RWPE2 (cell line): Measurements from ENCODE around the gene RCN1.

ENCODE experiments used
- ATAC-seq: fragments of 200-7000 bp; cut with Tn5 transposase; 3 replicates; pipeline ENCODE4 v1.9.1; 2021; ENCODE audit warnings: low read depth
- DNase-seq: peaks from one replicate; pipeline ENCODE4 v3.0.0-alpha.2; 2020; ENCODE audit warnings: low spot score
- H3K27ac ChIP-seq: fragments of 450-650 bp; 2 replicates; pipeline ENCODE4 v1.5.1; 2017; ENCODE audit warnings: mild to moderate bottlenecking; ENCODE audit not compliant: poor library complexity, severe bottlenecking
- H3K27me3 ChIP-seq: fragments of 250-450 bp; sonication (Bioruptor Pico); 2 replicates; pipeline ENCODE4 v1.5.1; 2021; ENCODE audit warnings: mild to moderate bottlenecking, moderate library complexity; ENCODE audit not compliant: insufficient read depth, poor library complexity, severe bottlenecking
- H3K36me3 ChIP-seq: fragments of 250-450 bp; sonication (Bioruptor Pico); 2 replicates; pipeline ENCODE4 v1.5.1; 2020; ENCODE audit warnings: low read depth, mild to moderate bottlenecking, moderate library complexity
- H3K4me1 ChIP-seq: fragments of 250-450 bp; sonication (Bioruptor Pico); 2 replicates; pipeline ENCODE4 v1.5.1; 2021; ENCODE audit warnings: mild to moderate bottlenecking, moderate library complexity; ENCODE audit not compliant: insufficient read depth, poor library complexity, severe bottlenecking
- H3K4me3 ChIP-seq: fragments of 250-450 bp; sonication (Bioruptor Pico); 2 replicates; pipeline ENCODE4 v1.5.1; 2021; ENCODE audit warnings: mild to moderate bottlenecking, moderate library complexity; ENCODE audit not compliant: severe bottlenecking
- H3K9me3 ChIP-seq: fragments of 250-450 bp; sonication (Bioruptor Pico); 2 replicates; pipeline ENCODE4 v1.5.1; 2021; ENCODE audit warnings: mild to moderate bottlenecking, moderate library complexity; ENCODE audit not compliant: severe bottlenecking
- CTCF ChIP-seq: fragments of 450-650 bp; IDR thresholded peaks from one replicate; pipeline ENCODE4 v1.5.1; 2017; ENCODE audit warnings: mild to moderate bottlenecking, moderate library complexity; ENCODE audit not compliant: poor library complexity, severe bottlenecking

RCN1 gene

GRCh38 chr11:32069361-32070058 lies 21.4 kb upstream of the RCN1 start:
- no peak for DNase-seq
- Histone ChIP-seq H3K4me1 (no peaks in the 10 kb centered on the region), H3K27ac (no peak overlapping the region), H3K9me3 (no peaks in the 10 kb centered on the region), H3K4me3 (no peak overlapping the region), H3K27me3 (peaks cover 20% of the 10 kb centered on the region), H3K36me3 (no peaks in the 10 kb centered on the region)
- no peak for ATAC-seq
- TF ChIP-seq CTCF, result no peak

GRCh38 chr11:32070692-32071091 lies 20.2 kb upstream of the RCN1 start:
- DNase-seq, result no peak
- ATAC-seq, result no peak
- no peaks in the 10 kb centered on the region for H3K4me1 ChIP-seq
- no peak for TF ChIP-seq CTCF
- H3K27ac ChIP-seq, result no peak overlapping the region
- H3K4me3 ChIP-seq, result no peak overlapping the region
- H3K36me3 ChIP-seq, result no peaks in the 10 kb centered on the region
- peaks cover 20% of the 10 kb centered on the region for H3K27me3 ChIP-seq
- H3K9me3 ChIP-seq, result no peaks in the 10 kb centered on the region

- no peak overlapping the region for H3K27ac ChIP-seq
- H3K36me3 ChIP-seq, result no peaks in the 10 kb centered on the region
- ATAC-seq (peak; percentile 67; the same call in 2 of the 3 replicates), DNase-seq (no peak)
- no peak overlapping the region for H3K4me3 ChIP-seq
- no peaks in the 10 kb centered on the region for H3K4me1 ChIP-seq
- H3K9me3 ChIP-seq, result no peaks in the 10 kb centered on the region
- peaks cover 19% of the 10 kb centered on the region for H3K27me3 ChIP-seq
- TF ChIP-seq CTCF, result peak; percentile 30
Measured at GRCh38 chr11:32071811-32072210, 19.1 kb upstream of the RCN1 start.

GRCh38 chr11:32072872-32073643 lies 17.8 kb upstream of the RCN1 start:
- DNase-seq (no peak), ATAC-seq (no peak)
- no peak for TF ChIP-seq CTCF
- Histone ChIP-seq H3K4me1 (no peaks in the 10 kb centered on the region), H3K9me3 (no peaks in the 10 kb centered on the region), H3K4me3 (no peak overlapping the region), H3K36me3 (no peaks in the 10 kb centered on the region), H3K27me3 (peaks cover 17% of the 10 kb centered on the region), H3K27ac (no peak overlapping the region)

GRCh38 chr11:32073644-32074026 lies 17.2 kb upstream of the RCN1 start:
- no peaks in the 10 kb centered on the region for H3K9me3 ChIP-seq
- TF ChIP-seq CTCF, result no peak
- DNase-seq (no peak), ATAC-seq (no peak)
- no peaks in the 10 kb centered on the region for H3K4me1 ChIP-seq
- H3K4me3 ChIP-seq, result no peak overlapping the region
- no peaks in the 10 kb centered on the region for H3K36me3 ChIP-seq
- no peak overlapping the region for H3K27ac ChIP-seq
- peaks cover 13% of the 10 kb centered on the region for H3K27me3 ChIP-seq
